IMR-90 (cell line): Measurements from ENCODE around the gene AGPAT1.

Experiments used
- CEBPB ChIP-seq: IDR thresholded peaks from 2 replicates; pipeline ENCODE4 v1.6.1; 2012; ENCODE audit warnings: low read depth, low read length, improper control_type of control experiment
- CTCF ChIP-seq: conservative IDR thresholded peaks from 2 replicates; pipeline ENCODE4 v1.5.1; 2012; ENCODE audit warnings: mild to moderate bottlenecking, low read depth, low read length, improper control_type of control experiment
- POLR2A ChIP-seq: IDR thresholded peaks from 2 replicates; pipeline ENCODE4 v1.6.1; 2012; ENCODE audit warnings: mild to moderate bottlenecking, low read depth, low read length
- SMC3 ChIP-seq: fragments of 150-350 bp; IDR thresholded peaks from 2 replicates; pipeline ENCODE4 v1.6.1; 2016; ENCODE audit warnings: low read depth, mild to moderate bottlenecking, antibody characterized with exemption, low read length, moderate library complexity

- no peak for TF ChIP-seq SMC3
- TF ChIP-seq CEBPB: no peak
- TF ChIP-seq POLR2A: no peak
- TF ChIP-seq CTCF: no peak
These were observed 35.4 kb downstream of the AGPAT1 start for GRCh38 chr6:32140420-32141046.
